GM12878 (cell line): Measurements from ENCODE around the gene ZNF680. TPM values are rescaled to one million over a fixed set of nuclear protein-coding genes. Genes with fewer than 3 reads are reported as not detected.

ENCODE experiments used
- ATAC-seq: fragments of 200-7000 bp; cut with Tn5 transposase; 3 replicates; pipeline ENCODE4 v1.9.1; 2020; ENCODE audit warnings: mild to moderate bottlenecking, moderate library complexity
- BruUV-seq: library from RNA; stranded (reverse); fragments of 400-500 nt; replicated peaks from 2 replicates; lab custom pipeline; 2021; lab: Mats Ljungman, UMichigan
- CTCF ChIA-PET: fragments of 300-600 bp; sonication (Branson Sonifier 250); formaldehyde crosslinking; extraction: SDS; loops from one replicate; lab custom pipeline; 2021; ENCODE audit warnings: inconsistent platforms; lab: Yijun Ruan, JAX
- POLR2A ChIA-PET: fragments of 350-600 bp; formaldehyde crosslinking; extraction: SDS; loops from one replicate; lab custom pipeline; 2021; ENCODE audit warnings: inconsistent platforms; lab: Charles Lee
- RAD21 ChIA-PET: fragments of 300-600 bp; sonication (Branson Sonifier 250); formaldehyde crosslinking; loops from one replicate; lab custom pipeline; 2023; ENCODE audit warnings: antibody characterized with exemption; ENCODE audit not compliant: unreplicated experiment; lab: Charles Lee
- SMC1A ChIA-PET: fragments of 300-600 bp; sonication (Branson Sonifier 250); formaldehyde crosslinking; loops from one replicate; lab custom pipeline; 2023; ENCODE audit not compliant: unreplicated experiment, uncharacterized antibody; lab: Charles Lee
- DNase-seq: peaks from one replicate; pipeline ENCODE4 v3.0.0-alpha.2; 2011; ENCODE audit warnings: low read depth, low spot score
- FAIRE-seq: peaks from 3 replicates; lab custom pipeline; 2011; peaks lifted over from hg19 to GRCh38; lab: Jason Lieb, UNC
- H2AFZ ChIP-seq: 2 replicates; pipeline ENCODE4 v1.6.0; 2011; ENCODE audit warnings: low read depth, low read length, control low read depth; ENCODE audit not compliant: control insufficient read depth
- H3K27ac ChIP-seq: 2 replicates; pipeline ENCODE4 v1.5.1; 2011; ENCODE audit warnings: control low read depth; ENCODE audit not compliant: control insufficient read depth, insufficient read depth
- H3K27me3 ChIP-seq, 2 experiments: replicated peaks in 1 of 2; 2 replicates each; pipeline versions ENCODE4 v1.6.0 to v1.6.1; 2011; ENCODE audit warnings: low read length in 1 of 2; ENCODE audit not compliant: control insufficient read depth in 2 of 2, insufficient read depth in 2 of 2
- H3K36me3 ChIP-seq, 2 experiments: 2 replicates each; pipeline ENCODE4 v1.5.1; 2011; ENCODE audit warnings: low read length in 1 of 2; ENCODE audit not compliant: control insufficient read depth in 2 of 2, insufficient read depth in 2 of 2
- H3K4me1 ChIP-seq: 2 replicates; pipeline ENCODE4 v1.6.1; 2011; ENCODE audit warnings: mild to moderate bottlenecking, low read length, moderate library complexity, mixed read lengths; ENCODE audit not compliant: control insufficient read depth, insufficient read depth
- H3K4me2 ChIP-seq: 2 replicates; pipeline ENCODE4 v1.6.0; 2011; ENCODE audit warnings: control low read depth; ENCODE audit not compliant: control insufficient read depth, insufficient read depth
- H3K4me3 ChIP-seq: fragments of 200-600 bp; sonication (generic); 2 replicates; pipeline ENCODE4 v1.5.1; 2016
- H3K79me2 ChIP-seq: 2 replicates; pipeline ENCODE4 v1.6.0; 2011; ENCODE audit warnings: low read length; ENCODE audit not compliant: control insufficient read depth, insufficient read depth
- H3K9ac ChIP-seq: 2 replicates; pipeline ENCODE4 v1.8.0; 2011; ENCODE audit warnings: low read length, control low read depth, mixed read lengths; ENCODE audit not compliant: control insufficient read depth, insufficient read depth
- H3K9me3 ChIP-seq: replicated peaks from 3 replicates; pipeline ENCODE4 v1.5.1; 2011; ENCODE audit warnings: mild to moderate bottlenecking, low read length; ENCODE audit not compliant: control insufficient read depth, insufficient read depth
- H4K20me1 ChIP-seq: 2 replicates; pipeline ENCODE4 v1.6.0; 2011; ENCODE audit not compliant: control insufficient read depth, insufficient read depth
- GABPA ChIP-seq: IDR thresholded peaks from 2 replicates; pipeline ENCODE4 v1.6.1; 2014; ENCODE audit warnings: antibody characterized with exemption, low read depth, mild to moderate bottlenecking, inconsistent platforms
- JUND ChIP-seq: IDR thresholded peaks from 2 replicates; pipeline ENCODE4 v1.6.1; 2012; ENCODE audit warnings: low read depth, mild to moderate bottlenecking, low read length, improper control_type of control experiment, moderate library complexity
- NFYB ChIP-seq: IDR thresholded peaks from 2 replicates; pipeline ENCODE4 v1.6.1; 2011; ENCODE audit warnings: low read depth, mild to moderate bottlenecking, low read length, improper control_type of control experiment, moderate library complexity; ENCODE audit not compliant: insufficient read depth
- RB1 ChIP-seq: fragments of 450-650 bp; formaldehyde crosslinking; IDR thresholded peaks from 2 replicates; pipeline ENCODE4 v1.6.1; 2017; ENCODE audit warnings: mild to moderate bottlenecking, borderline replicate concordance
- RCOR1 ChIP-seq: conservative IDR thresholded peaks from 2 replicates; pipeline ENCODE4 v1.6.1; 2012; ENCODE audit warnings: low read depth, low read length, improper control_type of control experiment
- TAF1 ChIP-seq: IDR thresholded peaks from 2 replicates; pipeline ENCODE4 v1.6.1; 2011; ENCODE audit warnings: mild to moderate bottlenecking, low read depth, low read length, borderline replicate concordance
- YBX1 ChIP-seq: fragments of 450-650 bp; IDR thresholded peaks from 2 replicates; pipeline ENCODE4 v1.6.1; 2016; ENCODE audit warnings: antibody characterized with exemption
- ZBTB11 ChIP-seq: fragments of 450-650 bp; formaldehyde crosslinking; IDR thresholded peaks from 2 replicates; pipeline ENCODE4 v1.5.0; 2022; ENCODE audit warnings: mild to moderate bottlenecking, missing genetic modification characterization
- ZBTB4 ChIP-seq: fragments of 450-650 bp; formaldehyde crosslinking; IDR thresholded peaks from 2 replicates; pipeline ENCODE4 v1.4.0; 2022; ENCODE audit warnings: mild to moderate bottlenecking, moderate library complexity
- WGBS: methylation state at CpG from one replicate; pipeline ENCODE4 v1.1.6; 2016; ENCODE audit warnings: low lambda C conversion rate; ENCODE audit not compliant: insufficient replicate concordance, insufficient coverage; ENCODE audit errors: missing lambda C conversion rate; 5-methylcytosine and 5-hydroxymethylcytosine counted together
- in situ Hi-C: fragments of 300-500 bp; cut with MboI; formaldehyde crosslinking; loops from 9 replicates; pipeline ENCODE4 v1.14.3; 2018; ENCODE audit warnings: mixed read lengths
- intact Hi-C: fragments of 100-400 bp; cut with micrococcal nuclease; formaldehyde crosslinking; loops from one replicate; pipeline ENCODE4 v1.14.2; 2022; ENCODE audit not compliant: unreplicated experiment
- polyA plus RNA-seq, 11 experiments: library from polyadenylated mRNA; depleted of rRNA in 4 of 11; unstranded in 6 of 11; stranded (reverse) in 5 of 11; fragments of >200 nt; fragmentation: Nextera tagmentation in 4 of 11; fragmentation: Illumina TruSeq in 1 of 11; extraction: Ambion mirVana in 4 of 11; extraction: Trizol in 1 of 11; gene quantifications; 1 replicate in 1 of 11; 2 replicates in 10 of 11; pipeline versions ENCODE4 v1.2.1 to v1.2.3, GENCODE V29; 2011 to 2016; ENCODE audit warnings: inconsistent platforms in 2 of 11, missing spikeins in 2 of 11, low read depth in 1 of 11
- total RNA-seq, 4 experiments: library from RNA; depleted of rRNA in 3 of 4; stranded (reverse); fragments of >200 nt in 3 of 4; fragmentation: Illumina TruSeq in 1 of 4; extraction: Trizol in 1 of 4; gene quantifications; 2 replicates each; pipeline versions ENCODE4 v1.2.1 to v1.2.3, GENCODE V29; 2013 to 2021
- TF ChIP-seq, protein P1 (sequence below): fragments of 450-650 bp; IDR thresholded peaks from 2 replicates; pipeline ENCODE4 v1.6.1; 2018; ENCODE audit warnings: borderline replicate concordance, mild to moderate bottlenecking; ENCODE audit not compliant: partially characterized antibody
- TF ChIP-seq, protein P2 (sequence below): fragments of 150-350 bp; IDR thresholded peaks from 2 replicates; pipeline ENCODE4 v1.6.1; 2016; ENCODE audit warnings: low read depth, low read length

ZNF680 gene
- total and polyA plus RNA-seq, 10 of the 15 experiments (the other 5 are each of a cell fraction or from before 2014, with no cell fraction given) = 5.0 to 13.6 (median 7.8) TPM

DNA sequence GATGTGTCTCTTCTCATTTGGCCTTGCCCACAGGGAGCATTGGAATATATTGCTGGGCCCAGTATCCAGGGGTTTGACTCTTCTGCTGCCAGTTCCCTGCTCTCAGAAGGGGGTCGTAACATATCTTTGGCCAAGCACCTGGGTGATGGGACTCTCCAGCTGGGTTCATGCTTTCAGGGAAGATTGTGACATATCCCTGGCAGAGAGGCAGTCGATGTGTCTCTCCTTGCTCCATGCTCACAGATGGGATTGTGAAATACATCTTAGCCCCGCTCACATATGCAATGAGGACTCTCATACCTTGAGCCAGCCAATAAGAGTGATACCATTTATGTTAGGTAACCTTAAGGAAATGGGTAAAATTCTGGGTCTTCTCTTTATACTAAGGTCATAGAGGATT lies 39.2 kb upstream of the ZNF680 start (continued):
- no peak for TF ChIP-seq ZBTB11 (CRISPR knock-in tag)
- TF ChIP-seq RB1 = no peak
- TF ChIP-seq, protein P1, sequence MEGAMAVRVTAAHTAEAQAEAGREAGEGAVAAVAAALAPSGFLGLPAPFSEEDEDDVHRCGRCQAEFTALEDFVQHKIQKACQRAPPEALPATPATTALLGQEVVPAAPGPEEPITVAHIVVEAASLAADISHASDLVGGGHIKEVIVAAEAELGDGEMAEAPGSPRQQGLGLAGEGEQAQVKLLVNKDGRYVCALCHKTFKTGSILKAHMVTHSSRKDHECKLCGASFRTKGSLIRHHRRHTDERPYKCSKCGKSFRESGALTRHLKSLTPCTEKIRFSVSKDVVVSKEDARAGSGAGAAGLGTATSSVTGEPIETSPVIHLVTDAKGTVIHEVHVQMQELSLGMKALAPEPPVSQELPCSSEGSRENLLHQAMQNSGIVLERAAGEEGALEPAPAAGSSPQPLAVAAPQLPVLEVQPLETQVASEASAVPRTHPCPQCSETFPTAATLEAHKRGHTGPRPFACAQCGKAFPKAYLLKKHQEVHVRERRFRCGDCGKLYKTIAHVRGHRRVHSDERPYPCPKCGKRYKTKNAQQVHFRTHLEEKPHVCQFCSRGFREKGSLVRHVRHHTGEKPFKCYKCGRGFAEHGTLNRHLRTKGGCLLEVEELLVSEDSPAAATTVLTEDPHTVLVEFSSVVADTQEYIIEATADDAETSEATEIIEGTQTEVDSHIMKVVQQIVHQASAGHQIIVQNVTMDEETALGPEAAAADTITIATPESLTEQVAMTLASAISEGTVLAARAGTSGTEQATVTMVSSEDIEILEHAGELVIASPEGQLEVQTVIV = no peak
- TF ChIP-seq TAF1 = no peak
- no peak for TF ChIP-seq YBX1
- no peak for TF ChIP-seq RCOR1
- no peak for TF ChIP-seq JUND
- TF ChIP-seq GABPA = no peak

GRCh38 chr7:64599359-64599758 lies 36.5 kb upstream of the ZNF680 start:
- FAIRE-seq (no peak), DNase-seq (no peak), ATAC-seq (no peak)
- Histone ChIP-seq H2AFZ (no peak overlapping the region), H3K4me3 (no peak overlapping the region), H3K27ac (no peak overlapping the region), H3K36me3 (no peaks in the 10 kb centered on the region), H3K4me2 (no peak overlapping the region), H4K20me1 (no peaks in the 10 kb centered on the region), H3K27me3 (no peaks in the 10 kb centered on the region), H3K4me1 (no peaks in the 10 kb centered on the region), H3K9ac (no peak overlapping the region), H3K9me3 (no peaks in the 10 kb centered on the region), H3K79me2 (no peaks in the 10 kb centered on the region)
- in situ Hi-C loops (no loop called here), intact Hi-C loops (no loop called here)
- WGBS = 0% methylated on average over 2 of the region's 2 CpGs
- ChIA-PET POLR2A (no interaction called here), SMC1A (no interaction called here), CTCF (no interaction called here), RAD21 (no interaction called here)
- BruUV-seq = no TSS peak
- no peak for TF ChIP-seq ZBTB4 (CRISPR knock-in tag)
- TF ChIP-seq, protein P2, sequence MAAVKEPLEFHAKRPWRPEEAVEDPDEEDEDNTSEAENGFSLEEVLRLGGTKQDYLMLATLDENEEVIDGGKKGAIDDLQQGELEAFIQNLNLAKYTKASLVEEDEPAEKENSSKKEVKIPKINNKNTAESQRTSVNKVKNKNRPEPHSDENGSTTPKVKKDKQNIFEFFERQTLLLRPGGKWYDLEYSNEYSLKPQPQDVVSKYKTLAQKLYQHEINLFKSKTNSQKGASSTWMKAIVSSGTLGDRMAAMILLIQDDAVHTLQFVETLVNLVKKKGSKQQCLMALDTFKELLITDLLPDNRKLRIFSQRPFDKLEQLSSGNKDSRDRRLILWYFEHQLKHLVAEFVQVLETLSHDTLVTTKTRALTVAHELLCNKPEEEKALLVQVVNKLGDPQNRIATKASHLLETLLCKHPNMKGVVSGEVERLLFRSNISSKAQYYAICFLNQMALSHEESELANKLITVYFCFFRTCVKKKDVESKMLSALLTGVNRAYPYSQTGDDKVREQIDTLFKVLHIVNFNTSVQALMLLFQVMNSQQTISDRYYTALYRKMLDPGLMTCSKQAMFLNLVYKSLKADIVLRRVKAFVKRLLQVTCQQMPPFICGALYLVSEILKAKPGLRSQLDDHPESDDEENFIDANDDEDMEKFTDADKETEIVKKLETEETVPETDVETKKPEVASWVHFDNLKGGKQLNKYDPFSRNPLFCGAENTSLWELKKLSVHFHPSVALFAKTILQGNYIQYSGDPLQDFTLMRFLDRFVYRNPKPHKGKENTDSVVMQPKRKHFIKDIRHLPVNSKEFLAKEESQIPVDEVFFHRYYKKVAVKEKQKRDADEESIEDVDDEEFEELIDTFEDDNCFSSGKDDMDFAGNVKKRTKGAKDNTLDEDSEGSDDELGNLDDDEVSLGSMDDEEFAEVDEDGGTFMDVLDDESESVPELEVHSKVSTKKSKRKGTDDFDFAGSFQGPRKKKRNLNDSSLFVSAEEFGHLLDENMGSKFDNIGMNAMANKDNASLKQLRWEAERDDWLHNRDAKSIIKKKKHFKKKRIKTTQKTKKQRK = no peak
- TF ChIP-seq NFYB = no peak
